Measurements from ENCODE around the gene NAV2. TPM values are rescaled to one million over a fixed set of nuclear protein-coding genes. Genes with fewer than 3 reads are reported as not detected.

The NAV2 gene
- polyA plus RNA-seq, 3 donors, result not detected

GRCh38 chr11:19879307-19880087 is 166.9 kb downstream of the NAV2 start:
- intact Hi-C loops (cut with micrococcal nuclease), result no loop called here
- WGBS (ENCODE audit: insufficient coverage), result 94% methylated on average over 15 of the region's 16 CpGs
- no peak overlapping the region for H3K4me3 ChIP-seq (replicated peaks in 1 of 3; ENCODE audit: low read depth in 2 of 3, low read length in 3 of 3)
- DNase-seq, result no peak
- no peaks in the 10 kb centered on the region for H3K9me3 ChIP-seq (replicated peaks in 1 of 2; ENCODE audit: control insufficient read depth in 1 of 2, insufficient read depth in 1 of 2, low read length in 2 of 2)
- H3K36me3 ChIP-seq (replicated peaks in 1 of 2; ENCODE audit: control insufficient read depth in 1 of 2, insufficient read depth in 2 of 2, low read length in 2 of 2), result no peaks in the 10 kb centered on the region
- no peak overlapping the region for H2AFZ ChIP-seq (ENCODE audit: insufficient read depth, low read depth, low read length, poor library complexity, severe bottlenecking)
- Mint-ChIP-seq H3K4me1 (peaks cover 2% of the 10 kb centered on the region), H3K27ac (no peak overlapping the region), H3K9me3 (peaks cover 0 to 3% (median 0%) of the 10 kb centered on the region in 7 donors), H3K27me3 (ENCODE audit: low read depth in 3 of 3) (peaks cover 0 to 4% (median 3%) of the 10 kb centered on the region in 3 donors), H3K4me3 (no peak overlapping the region), H3K36me3 (no peaks in the 10 kb centered on the region)
- H3K4me2 ChIP-seq (replicated peaks; ENCODE audit: extremely low read depth, low read length, poor library complexity, severe bottlenecking), result no peak overlapping the region
- H4K20me1 ChIP-seq (ENCODE audit: insufficient read depth, low read length), result no peaks in the 10 kb centered on the region
- TF ChIP-seq, protein P1, sequence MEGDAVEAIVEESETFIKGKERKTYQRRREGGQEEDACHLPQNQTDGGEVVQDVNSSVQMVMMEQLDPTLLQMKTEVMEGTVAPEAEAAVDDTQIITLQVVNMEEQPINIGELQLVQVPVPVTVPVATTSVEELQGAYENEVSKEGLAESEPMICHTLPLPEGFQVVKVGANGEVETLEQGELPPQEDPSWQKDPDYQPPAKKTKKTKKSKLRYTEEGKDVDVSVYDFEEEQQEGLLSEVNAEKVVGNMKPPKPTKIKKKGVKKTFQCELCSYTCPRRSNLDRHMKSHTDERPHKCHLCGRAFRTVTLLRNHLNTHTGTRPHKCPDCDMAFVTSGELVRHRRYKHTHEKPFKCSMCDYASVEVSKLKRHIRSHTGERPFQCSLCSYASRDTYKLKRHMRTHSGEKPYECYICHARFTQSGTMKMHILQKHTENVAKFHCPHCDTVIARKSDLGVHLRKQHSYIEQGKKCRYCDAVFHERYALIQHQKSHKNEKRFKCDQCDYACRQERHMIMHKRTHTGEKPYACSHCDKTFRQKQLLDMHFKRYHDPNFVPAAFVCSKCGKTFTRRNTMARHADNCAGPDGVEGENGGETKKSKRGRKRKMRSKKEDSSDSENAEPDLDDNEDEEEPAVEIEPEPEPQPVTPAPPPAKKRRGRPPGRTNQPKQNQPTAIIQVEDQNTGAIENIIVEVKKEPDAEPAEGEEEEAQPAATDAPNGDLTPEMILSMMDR (IDR thresholded peaks at IDR 0.05), result no peak
- no peaks in the 10 kb centered on the region for H3K27me3 ChIP-seq (ENCODE audit: control insufficient read depth in 2 of 2, insufficient read depth in 2 of 2, low read length in 2 of 2)
- no peaks in the 10 kb centered on the region for H3K4me1 ChIP-seq (ENCODE audit: control insufficient read depth in 1 of 2, insufficient read depth in 2 of 2, low read length in 2 of 2)
- H3K27ac ChIP-seq (ENCODE audit: low read depth in 1 of 2, low read length in 2 of 2), result no peak overlapping the region
- no peaks in the 10 kb centered on the region for H3K79me2 ChIP-seq (ENCODE audit: insufficient read depth, low read length)
- no peak overlapping the region for H3K9ac ChIP-seq (ENCODE audit: insufficient read depth, low read length, poor library complexity, severe bottlenecking)

- no peak overlapping the region for H3K4me3 ChIP-seq (replicated peaks in 1 of 3; ENCODE audit: low read depth in 2 of 3, low read length in 3 of 3)
- no peaks in the 10 kb centered on the region for H4K20me1 ChIP-seq (ENCODE audit: insufficient read depth, low read length)
- H3K27me3 Mint-ChIP-seq (ENCODE audit: low read depth in 3 of 3), result peaks cover 0 to 4% (median 3%) of the 10 kb centered on the region in 3 donors
- peaks cover 2% of the 10 kb centered on the region for H3K4me1 Mint-ChIP-seq
- no peak overlapping the region for H3K27ac ChIP-seq (ENCODE audit: low read depth in 1 of 2, low read length in 2 of 2)
- no peak overlapping the region for H3K4me3 Mint-ChIP-seq
- no peaks in the 10 kb centered on the region for H3K79me2 ChIP-seq (ENCODE audit: insufficient read depth, low read length)
- H3K27me3 ChIP-seq (ENCODE audit: control insufficient read depth in 2 of 2, insufficient read depth in 2 of 2, low read length in 2 of 2), result no peaks in the 10 kb centered on the region
- no peaks in the 10 kb centered on the region for H3K36me3 Mint-ChIP-seq
- H2AFZ ChIP-seq (ENCODE audit: insufficient read depth, low read depth, low read length, poor library complexity, severe bottlenecking), result no peak overlapping the region
- H3K9me3 ChIP-seq (replicated peaks in 1 of 2; ENCODE audit: control insufficient read depth in 1 of 2, insufficient read depth in 1 of 2, low read length in 2 of 2), result no peaks in the 10 kb centered on the region
- no peak overlapping the region for H3K9ac ChIP-seq (ENCODE audit: insufficient read depth, low read length, poor library complexity, severe bottlenecking)
- H3K4me2 ChIP-seq (replicated peaks; ENCODE audit: extremely low read depth, low read length, poor library complexity, severe bottlenecking), result no peak overlapping the region
- DNase-seq, result no peak
- no peaks in the 10 kb centered on the region for H3K4me1 ChIP-seq (ENCODE audit: control insufficient read depth in 1 of 2, insufficient read depth in 2 of 2, low read length in 2 of 2)
- peaks cover 0 to 3% (median 0%) of the 10 kb centered on the region in 7 donors for H3K9me3 Mint-ChIP-seq
- H3K36me3 ChIP-seq (replicated peaks in 1 of 2; ENCODE audit: control insufficient read depth in 1 of 2, insufficient read depth in 2 of 2, low read length in 2 of 2), result no peaks in the 10 kb centered on the region
- intact Hi-C loops (cut with micrococcal nuclease), result no loop called here
- TF ChIP-seq, protein P1 (IDR thresholded peaks at IDR 0.05), result no peak
- no peak overlapping the region for H3K27ac Mint-ChIP-seq
Measured at GRCh38 chr11:19880088-19880345, 167.4 kb downstream of the NAV2 start.

All from CD14-positive monocyte (primary cell).